GM19452 (cell line): Measurements from ENCODE around the gene FHAD1.
"Not testable (repeated sequence)": the region's sequence is repeated elsewhere in the genome, so short reads cannot be mapped to it uniquely, and the experiment has no call there.

Experiments used
- ATAC-seq: cut with Tn5 transposase; IDR thresholded peaks from one replicate; pipeline ENCODE4 v1.9.1; 2021; ENCODE audit not compliant: unreplicated experiment

The FHAD1 gene

GRCh38 chr1:15362096-15362736, 115.2 kb downstream of the FHAD1 start:
- ATAC-seq, result no peak

GRCh38 chr1:15362737-15363128, 115.7 kb downstream of the FHAD1 start:
- ATAC-seq, result no peak

GRCh38 chr1:15364740-15365139, 117.7 kb downstream of the FHAD1 start:
- no peak for ATAC-seq

- ATAC-seq, result no peak
These were observed 121.9 kb downstream of the FHAD1 start for GRCh38 chr1:15368888-15369287.

GRCh38 chr1:15370268-15370667, 123.2 kb downstream of the FHAD1 start:
- ATAC-seq, result no peak

- no peak for ATAC-seq
These were observed 123.9 kb downstream of the FHAD1 start for GRCh38 chr1:15370781-15371520.

- ATAC-seq, result no peak
These were observed 124.9 kb downstream of the FHAD1 start for GRCh38 chr1:15371610-15372545.

GRCh38 chr1:15378729-15379128, 131.7 kb downstream of the FHAD1 start:
- ATAC-seq, result no peak

GRCh38 chr1:15379151-15379550, 132.1 kb downstream of the FHAD1 start:
- not testable (repeated sequence) for ATAC-seq

GRCh38 chr1:15380601-15381508, 133.8 kb downstream of the FHAD1 start:
- ATAC-seq, result no peak

GRCh38 chr1:15381805-15382204, 134.8 kb downstream of the FHAD1 start:
- ATAC-seq, result no peak

- no peak for ATAC-seq
These were observed 135.8 kb downstream of the FHAD1 start for GRCh38 chr1:15382601-15383518.

GRCh38 chr1:15383810-15384209, 136.8 kb downstream of the FHAD1 start:
- ATAC-seq, result no peak

GRCh38 chr1:15384301-15384901, 137.4 kb downstream of the FHAD1 start:
- ATAC-seq, result no peak

- no peak for ATAC-seq
These were observed 138.4 kb downstream of the FHAD1 start for GRCh38 chr1:15385420-15385819.

GRCh38 chr1:15386164-15386749, 139.2 kb downstream of the FHAD1 start:
- no peak for ATAC-seq

- no peak for ATAC-seq
These were observed 141.3 kb downstream of the FHAD1 start for GRCh38 chr1:15388201-15388880.

- not testable (repeated sequence) for ATAC-seq
These were observed 142.8 kb downstream of the FHAD1 start for GRCh38 chr1:15389828-15390227.
